NCI-H226 (cell line): ENCODE measurements around the gene SLC4A4.
A peak's percentile ranks its signal among the peaks of the same experiment; 100 is the strongest.

Source experiments
- DNase-seq: peaks from one replicate; pipeline ENCODE4 v3.0.0-alpha.2; 2015

Gene SLC4A4

GRCh38 chr4:71607780-71608677, 269.2 kb downstream of the SLC4A4 start:
- peak; percentile 81 for DNase-seq

- DNase-seq, result no peak
These were observed 269.9 kb downstream of the SLC4A4 start for GRCh38 chr4:71608678-71609071.

GRCh38 chr4:71609167-71609566, 270.3 kb downstream of the SLC4A4 start:
- DNase-seq, result no peak

- DNase-seq, result no peak
These were observed 270.8 kb downstream of the SLC4A4 start for GRCh38 chr4:71609651-71610050.

- DNase-seq, result no peak
These were observed 275.8 kb downstream of the SLC4A4 start for GRCh38 chr4:71614621-71615020.

GRCh38 chr4:71616168-71616811, 277.5 kb downstream of the SLC4A4 start:
- no peak for DNase-seq
